Astrocyte (in vitro differentiated cells and primary cell): ENCODE data around the gene LAG3. TPM values are rescaled to one million over a fixed set of nuclear protein-coding genes. Genes with fewer than 3 reads are reported as not detected.

Experiments
- DNase-seq: peaks from one replicate; pipeline ENCODE4 v3.0.0-alpha.2; 2010; ENCODE audit warnings: low read depth
- FAIRE-seq: peaks from 2 replicates; lab custom pipeline; 2011; peaks lifted over from hg19 to GRCh38; lab: Jason Lieb, UNC
- H2AFZ ChIP-seq: 2 replicates; pipeline ENCODE4 v1.6.0; 2012; ENCODE audit warnings: low read depth, low read length, inconsistent platforms
- H3K27ac ChIP-seq: 2 replicates; pipeline ENCODE4 v1.5.1; 2011; ENCODE audit warnings: low read depth, low read length, inconsistent platforms
- H3K27me3 ChIP-seq: 2 replicates; pipeline ENCODE4 v1.6.0; 2011; ENCODE audit warnings: low read length, inconsistent platforms; ENCODE audit not compliant: insufficient read depth
- H3K36me3 ChIP-seq: 2 replicates; pipeline ENCODE4 v1.5.1; 2011; ENCODE audit warnings: low read length, inconsistent platforms; ENCODE audit not compliant: insufficient read depth
- H3K4me1 ChIP-seq: 2 replicates; pipeline ENCODE4 v1.5.1; 2011; ENCODE audit warnings: low read length, inconsistent platforms; ENCODE audit not compliant: insufficient read depth
- H3K4me2 ChIP-seq: 2 replicates; pipeline ENCODE4 v1.6.0; 2012; ENCODE audit warnings: low read length, inconsistent platforms
- H3K4me3 ChIP-seq: 2 replicates; pipeline ENCODE4 v1.5.1; 2011; ENCODE audit warnings: low read depth, mild to moderate bottlenecking, low read length, inconsistent platforms; ENCODE audit not compliant: insufficient read depth
- H3K79me2 ChIP-seq: 2 replicates; pipeline ENCODE4 v1.6.0; 2012; ENCODE audit warnings: mild to moderate bottlenecking, low read length, inconsistent platforms; ENCODE audit not compliant: insufficient read depth
- H3K9ac ChIP-seq: 2 replicates; pipeline ENCODE4 v1.6.0; 2012; ENCODE audit warnings: mild to moderate bottlenecking, low read length, inconsistent platforms
- H3K9me3 ChIP-seq: 2 replicates; pipeline ENCODE4 v1.5.1; 2012; ENCODE audit warnings: low read depth, mild to moderate bottlenecking, low read length, inconsistent platforms; ENCODE audit not compliant: insufficient read depth
- H4K20me1 ChIP-seq: 2 replicates; pipeline ENCODE4 v1.6.0; 2012; ENCODE audit warnings: low read length, inconsistent platforms; ENCODE audit not compliant: insufficient read depth
- H3K27ac Mint-ChIP-seq: one replicate; pipeline ENCODE4 v1.8.0; 2021; ENCODE audit warnings: mild to moderate bottlenecking, mixed read lengths; ENCODE audit not compliant: unreplicated experiment
- H3K27me3 Mint-ChIP-seq: one replicate; pipeline ENCODE4 v1.8.0; 2021; ENCODE audit warnings: low read depth, mixed read lengths; ENCODE audit not compliant: unreplicated experiment
- H3K36me3 Mint-ChIP-seq: one replicate; pipeline ENCODE4 v1.8.0; 2021; ENCODE audit warnings: low read depth, mixed read lengths; ENCODE audit not compliant: unreplicated experiment
- H3K4me1 Mint-ChIP-seq: one replicate; pipeline ENCODE4 v1.8.0; 2021; ENCODE audit warnings: low read depth, mixed read lengths; ENCODE audit not compliant: unreplicated experiment
- H3K4me3 Mint-ChIP-seq: one replicate; pipeline ENCODE4 v1.8.0; 2021; ENCODE audit warnings: mild to moderate bottlenecking, moderate library complexity, mixed read lengths; ENCODE audit not compliant: unreplicated experiment
- H3K9me3 Mint-ChIP-seq: one replicate; pipeline ENCODE4 v1.8.0; 2021; ENCODE audit warnings: mild to moderate bottlenecking, mixed read lengths; ENCODE audit not compliant: unreplicated experiment
- EZH2 ChIP-seq: IDR thresholded peaks from 2 replicates; pipeline ENCODE4 v1.6.1; 2012; ENCODE audit warnings: mild to moderate bottlenecking, low read length, inconsistent platforms; ENCODE audit not compliant: insufficient read depth
- total RNA-seq: library from RNA; stranded (reverse); gene quantifications from 2 replicates; pipeline ENCODE4 v1.2.1, GENCODE V29; 2021
- TF ChIP-seq, protein P1 (sequence below): IDR thresholded peaks from 2 replicates; pipeline ENCODE4 v1.5.1; 2011; ENCODE audit warnings: low read depth, mild to moderate bottlenecking, inconsistent platforms, low read length, moderate library complexity; ENCODE audit not compliant: insufficient read depth

The LAG3 gene
- total RNA-seq, 1 donor from 2014 or later = 2.0 TPM

DNA sequence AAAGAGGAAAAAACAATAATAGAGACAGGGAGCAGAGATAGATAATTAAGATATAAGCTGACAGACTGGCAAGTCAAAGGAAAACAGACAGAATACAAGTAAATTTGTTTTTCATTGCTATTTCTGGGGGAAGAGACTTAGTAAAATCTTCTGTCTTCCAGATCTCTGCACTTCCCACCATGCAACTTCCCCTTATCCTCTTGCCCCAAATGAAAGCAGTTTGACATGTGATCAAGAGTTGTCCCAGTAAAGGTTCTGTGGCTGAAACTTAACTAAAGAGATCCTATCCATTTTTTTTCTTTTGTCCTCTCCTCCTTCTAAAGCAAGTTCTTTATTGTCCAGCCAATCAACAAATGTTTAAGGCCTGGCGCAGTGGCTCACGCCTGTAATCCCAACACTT is 17.9 kb upstream of the LAG3 start:
- H3K79me2 ChIP-seq = peaks cover 33% of the 10 kb centered on the region
- peak overlapping the region; percentile 99 for H3K4me3 Mint-ChIP-seq
- H3K27me3 Mint-ChIP-seq = no peaks in the 10 kb centered on the region
- peaks cover 20% of the 10 kb centered on the region for H3K36me3 ChIP-seq
- no peaks in the 10 kb centered on the region for H3K27me3 ChIP-seq
- H3K9ac ChIP-seq = no peak overlapping the region
- peak overlapping the region; percentile 42 for H3K27ac Mint-ChIP-seq
- no peak overlapping the region for H3K27ac ChIP-seq
- H3K4me1 ChIP-seq = peaks cover 13% of the 10 kb centered on the region
- H3K4me2 ChIP-seq = no peak overlapping the region
- peaks cover 24% of the 10 kb centered on the region for H3K4me1 Mint-ChIP-seq
- peaks cover 30% of the 10 kb centered on the region for H4K20me1 ChIP-seq
- DNase-seq (no peak), FAIRE-seq (no peak)
- H3K36me3 Mint-ChIP-seq = peaks cover 4% of the 10 kb centered on the region
- no peak overlapping the region for H3K4me3 ChIP-seq
- H3K9me3 Mint-ChIP-seq = no peaks in the 10 kb centered on the region
- TF ChIP-seq, protein P1, sequence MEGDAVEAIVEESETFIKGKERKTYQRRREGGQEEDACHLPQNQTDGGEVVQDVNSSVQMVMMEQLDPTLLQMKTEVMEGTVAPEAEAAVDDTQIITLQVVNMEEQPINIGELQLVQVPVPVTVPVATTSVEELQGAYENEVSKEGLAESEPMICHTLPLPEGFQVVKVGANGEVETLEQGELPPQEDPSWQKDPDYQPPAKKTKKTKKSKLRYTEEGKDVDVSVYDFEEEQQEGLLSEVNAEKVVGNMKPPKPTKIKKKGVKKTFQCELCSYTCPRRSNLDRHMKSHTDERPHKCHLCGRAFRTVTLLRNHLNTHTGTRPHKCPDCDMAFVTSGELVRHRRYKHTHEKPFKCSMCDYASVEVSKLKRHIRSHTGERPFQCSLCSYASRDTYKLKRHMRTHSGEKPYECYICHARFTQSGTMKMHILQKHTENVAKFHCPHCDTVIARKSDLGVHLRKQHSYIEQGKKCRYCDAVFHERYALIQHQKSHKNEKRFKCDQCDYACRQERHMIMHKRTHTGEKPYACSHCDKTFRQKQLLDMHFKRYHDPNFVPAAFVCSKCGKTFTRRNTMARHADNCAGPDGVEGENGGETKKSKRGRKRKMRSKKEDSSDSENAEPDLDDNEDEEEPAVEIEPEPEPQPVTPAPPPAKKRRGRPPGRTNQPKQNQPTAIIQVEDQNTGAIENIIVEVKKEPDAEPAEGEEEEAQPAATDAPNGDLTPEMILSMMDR = no peak
- TF ChIP-seq EZH2 = no peak
- H2AFZ ChIP-seq = no peak overlapping the region
- no peaks in the 10 kb centered on the region for H3K9me3 ChIP-seq

GRCh38 chr12:6757028-6757690 is 15.2 kb upstream of the LAG3 start:
- Histone ChIP-seq H3K27me3 (no peaks in the 10 kb centered on the region), H3K4me3 (no peak overlapping the region), H3K4me1 (peaks cover 4% of the 10 kb centered on the region), H3K79me2 (peaks cover 8% of the 10 kb centered on the region), H3K9ac (no peak overlapping the region), H3K36me3 (no peaks in the 10 kb centered on the region), H4K20me1 (peaks cover 3% of the 10 kb centered on the region), H3K27ac (no peak overlapping the region), H3K4me2 (no peak overlapping the region), H3K9me3 (no peaks in the 10 kb centered on the region), H2AFZ (no peak overlapping the region)
- FAIRE-seq = no peak
- no peak for TF ChIP-seq EZH2
- TF ChIP-seq, protein P1 = no peak
- H3K36me3 Mint-ChIP-seq = peaks cover 2% of the 10 kb centered on the region
- DNase-seq = no peak
- H3K4me1 Mint-ChIP-seq = peaks cover 11% of the 10 kb centered on the region
- H3K27ac Mint-ChIP-seq = no peak overlapping the region
- no peak overlapping the region for H3K4me3 Mint-ChIP-seq
- peaks cover 2% of the 10 kb centered on the region for H3K27me3 Mint-ChIP-seq
- no peaks in the 10 kb centered on the region for H3K9me3 Mint-ChIP-seq

- no peak overlapping the region for H3K27ac ChIP-seq
- H3K4me1 Mint-ChIP-seq = peaks cover 23% of the 10 kb centered on the region
These were observed 13.7 kb upstream of the LAG3 start for GRCh38 chr12:6758506-6759095.

More at GRCh38 chr12:6758506-6759095, 13.7 kb upstream of the LAG3 start:
- no peak for TF ChIP-seq EZH2
- TF ChIP-seq, protein P1 = no peak
- Histone ChIP-seq H3K79me2 (no peaks in the 10 kb centered on the region), H3K27me3 (no peaks in the 10 kb centered on the region), H4K20me1 (no peaks in the 10 kb centered on the region), H3K9me3 (no peaks in the 10 kb centered on the region), H3K4me2 (no peak overlapping the region), H2AFZ (no peak overlapping the region), H3K4me3 (no peak overlapping the region), H3K9ac (no peak overlapping the region), H3K36me3 (no peaks in the 10 kb centered on the region), H3K4me1 (peaks cover 9% of the 10 kb centered on the region)
- no peaks in the 10 kb centered on the region for H3K9me3 Mint-ChIP-seq
- FAIRE-seq (no peak), DNase-seq (no peak)
- no peak overlapping the region for H3K4me3 Mint-ChIP-seq
- no peak overlapping the region for H3K27ac Mint-ChIP-seq
- peaks cover 2% of the 10 kb centered on the region for H3K27me3 Mint-ChIP-seq
- peaks cover 2% of the 10 kb centered on the region for H3K36me3 Mint-ChIP-seq
